Neural cell (in vitro differentiated cells): ENCODE data around the gene OBSCN. TPM values are rescaled to one million over a fixed set of nuclear protein-coding genes. Genes with fewer than 3 reads are reported as not detected.

Source experiments
- H2AFZ ChIP-seq: fragments of 200-600, 300-800 bp; sonication (generic), shearing (Covaris generic); 2 replicates; pipeline ENCODE4 v1.6.0; 2014; ENCODE audit warnings: low read depth, mild to moderate bottlenecking, antibody characterized with exemption, low read length, moderate library complexity
- H3F3A ChIP-seq: fragments of 200-600 bp; shearing (Covaris generic); 2 replicates; pipeline ENCODE4 v1.6.1; 2016; ENCODE audit warnings: mild to moderate bottlenecking, moderate library complexity, mixed read lengths, antibody characterized with exemption, low read length; ENCODE audit not compliant: insufficient read depth, poor library complexity, severe bottlenecking
- H3K27ac ChIP-seq: fragments of 200-600, 300-800 bp; sonication (generic), shearing (Covaris generic); 2 replicates; pipeline ENCODE4 v1.5.1; 2014; ENCODE audit warnings: mild to moderate bottlenecking, low read length, moderate library complexity
- H3K27me3 ChIP-seq: fragments of 300-800, 200-600 bp; sonication (generic), shearing (Covaris generic); 2 replicates; pipeline ENCODE4 v1.6.0; 2014; ENCODE audit warnings: mild to moderate bottlenecking, low read depth, low read length, moderate library complexity; ENCODE audit not compliant: insufficient read depth
- H3K36me3 ChIP-seq: fragments of 300-800, 200-600 bp; sonication (generic), shearing (Covaris generic); 2 replicates; pipeline ENCODE4 v1.5.1; 2014; ENCODE audit warnings: mild to moderate bottlenecking, antibody characterized with exemption, low read length, moderate library complexity; ENCODE audit not compliant: insufficient read depth
- H3K4me2 ChIP-seq: fragments of 300-800, 200-600 bp; sonication (generic), shearing (Covaris generic); 2 replicates; pipeline ENCODE4 v1.6.0; 2014; ENCODE audit warnings: mild to moderate bottlenecking, low read length
- H3K4me3 ChIP-seq: fragments of 300-800, 200-600 bp; sonication (generic), shearing (Covaris generic); 2 replicates; pipeline ENCODE4 v1.5.1; 2014; ENCODE audit warnings: mild to moderate bottlenecking, low read length, moderate library complexity
- H3K79me2 ChIP-seq: fragments of 200-600 bp; shearing (Covaris generic); replicated peaks from 2 replicates; pipeline ENCODE4 v1.6.0; 2014; ENCODE audit warnings: mild to moderate bottlenecking, low read length, moderate library complexity; ENCODE audit not compliant: insufficient read depth
- H3K9ac ChIP-seq: fragments of 300-800, 200-600 bp; sonication (generic), shearing (Covaris generic); 2 replicates; pipeline ENCODE4 v1.6.1; 2016; ENCODE audit warnings: mild to moderate bottlenecking, low read length, mixed read lengths
- H3K9me2 ChIP-seq: fragments of 200-600 bp; shearing (Covaris generic); 2 replicates; pipeline ENCODE4 v1.6.1; 2016; ENCODE audit warnings: mild to moderate bottlenecking, low read length, mixed read lengths; ENCODE audit not compliant: insufficient read depth
- H3K9me3 ChIP-seq: fragments of 200-600, 300-800 bp; sonication (generic), shearing (Covaris generic); 2 replicates; pipeline ENCODE4 v1.6.1; 2016; ENCODE audit warnings: mild to moderate bottlenecking, mixed run types, low read length, moderate library complexity, mixed read lengths
- H4K20me1 ChIP-seq: fragments of 200-600 bp; shearing (Covaris generic); 2 replicates; pipeline ENCODE4 v1.6.1; 2016; ENCODE audit warnings: mild to moderate bottlenecking, mixed run types; ENCODE audit not compliant: insufficient read depth
- CTCF ChIP-seq: fragments of 450-650 bp; IDR thresholded peaks from 2 replicates; pipeline ENCODE4 v1.5.1; 2014; ENCODE audit warnings: antibody characterized with exemption, mild to moderate bottlenecking, moderate library complexity; ENCODE audit not compliant: poor library complexity, severe bottlenecking
- EP300 ChIP-seq: fragments of 450-650 bp; conservative IDR thresholded peaks from 2 replicates; pipeline ENCODE4 v1.6.1; 2014; ENCODE audit warnings: antibody characterized with exemption, mild to moderate bottlenecking, moderate library complexity; ENCODE audit not compliant: poor library complexity, severe bottlenecking
- EZH2 ChIP-seq: fragments of 200-600, 300-800 bp; shearing (Covaris generic), sonication (generic); IDR thresholded peaks from 2 replicates; pipeline ENCODE4 v1.6.1; 2014; ENCODE audit warnings: antibody characterized with exemption, low read length, borderline replicate concordance, mild to moderate bottlenecking; ENCODE audit not compliant: insufficient read depth, poor library complexity, severe bottlenecking
- MXI1 ChIP-seq: fragments of 450-650 bp; conservative IDR thresholded peaks from 2 replicates; pipeline ENCODE4 v1.6.1; 2014; ENCODE audit warnings: antibody characterized with exemption, mild to moderate bottlenecking; ENCODE audit not compliant: poor library complexity, severe bottlenecking
- POLR2AphosphoS5 ChIP-seq: IDR thresholded peaks from 2 replicates; pipeline ENCODE4 v1.6.1; 2012
- RAD21 ChIP-seq: fragments of 450-650 bp; conservative IDR thresholded peaks from 2 replicates; pipeline ENCODE4 v1.6.1; 2014; ENCODE audit warnings: antibody characterized with exemption, mild to moderate bottlenecking, moderate library complexity
- REST ChIP-seq: IDR thresholded peaks from 2 replicates; pipeline ENCODE4 v1.6.1; 2012; ENCODE audit warnings: borderline replicate concordance
- SMC3 ChIP-seq: fragments of 450-650 bp; conservative IDR thresholded peaks from 2 replicates; pipeline ENCODE4 v1.6.1; 2014; ENCODE audit warnings: antibody characterized with exemption, mild to moderate bottlenecking, moderate library complexity; ENCODE audit not compliant: poor library complexity
- TAF1 ChIP-seq: IDR thresholded peaks from 2 replicates; pipeline ENCODE4 v1.6.1; 2012; ENCODE audit warnings: low read depth
- polyA plus RNA-seq: library from polyadenylated mRNA; depleted of rRNA; stranded (reverse); fragments of >200 nt; gene quantifications from 2 replicates; pipeline ENCODE4 v1.2.3, GENCODE V29; 2014

Gene OBSCN
- polyA plus RNA-seq, 1 donor from 2014 or later = 7.2 TPM

GRCh38 chr1:228305721-228306152, 97.9 kb downstream of the OBSCN start:
- Histone ChIP-seq H2AFZ (no peak overlapping the region), H3K4me2 (no peak overlapping the region), H3K27me3 (no peaks in the 10 kb centered on the region), H3F3A (no peaks in the 10 kb centered on the region), H3K4me3 (no peak overlapping the region), H3K9ac (no peak overlapping the region), H3K9me2 (no peaks in the 10 kb centered on the region), H4K20me1 (no peaks in the 10 kb centered on the region), H3K36me3 (peaks cover 16% of the 10 kb centered on the region), H3K79me2 (no peaks in the 10 kb centered on the region), H3K9me3 (no peaks in the 10 kb centered on the region), H3K27ac (no peak overlapping the region)
- TF ChIP-seq CTCF (no peak), EZH2 (no peak), TAF1 (no peak), REST (no peak), POLR2AphosphoS5 (no peak), RAD21 (no peak), EP300 (no peak), MXI1 (no peak), SMC3 (no peak)

- Histone ChIP-seq H3F3A (no peaks in the 10 kb centered on the region), H3K27me3 (no peaks in the 10 kb centered on the region), H3K79me2 (no peaks in the 10 kb centered on the region), H3K9ac (no peak overlapping the region), H3K9me3 (no peaks in the 10 kb centered on the region), H3K9me2 (no peaks in the 10 kb centered on the region), H3K27ac (no peak overlapping the region), H3K36me3 (peaks cover 16% of the 10 kb centered on the region), H2AFZ (no peak overlapping the region), H3K4me2 (no peak overlapping the region), H4K20me1 (no peaks in the 10 kb centered on the region), H3K4me3 (no peak overlapping the region)
- TF ChIP-seq TAF1 (no peak), EZH2 (no peak)
Observed at GRCh38 chr1:228306275-228307217, 98.7 kb downstream of the OBSCN start.
